ENCODE data around the gene HLA-DOA.

- no peak for TF ChIP-seq POLR2A (IDR thresholded peaks at IDR 0.05)
- TF ChIP-seq CTCF (IDR thresholded peaks at IDR 0.05 in 4 of 5, conservative IDR thresholded peaks at IDR 0.05 in 1 of 5): no peak
Observed at GRCh38 chr6:33057222-33058150, 48.1 kb upstream of the HLA-DOA start.
